GM10248 (cell line): ENCODE measurements around the gene COQ8A.

Experiments used
- CTCF ChIA-PET: fragments of 300-600 bp; sonication (Branson Sonifier 250); formaldehyde crosslinking; extraction: SDS; loops from one replicate; lab custom pipeline; 2021; ENCODE audit warnings: antibody characterized with exemption; lab: Yijun Ruan, JAX
- POLR2A ChIA-PET: fragments of 350-650 bp; sonication (Branson Sonifier 250); formaldehyde crosslinking; extraction: SDS; loops from one replicate; lab custom pipeline; 2020; ENCODE audit warnings: antibody characterized with exemption; lab: Yijun Ruan, JAX
- DNase-seq: peaks from one replicate; pipeline ENCODE4 v3.0.0; 2012; ENCODE audit errors: extremely low spot score
- CTCF ChIP-seq: IDR thresholded peaks from 2 replicates; pipeline ENCODE4 v1.5.1; 2012; ENCODE audit warnings: mild to moderate bottlenecking, low read depth; ENCODE audit errors: extremely low read depth, missing control alignments, control extremely low read depth

COQ8A gene

DNA sequence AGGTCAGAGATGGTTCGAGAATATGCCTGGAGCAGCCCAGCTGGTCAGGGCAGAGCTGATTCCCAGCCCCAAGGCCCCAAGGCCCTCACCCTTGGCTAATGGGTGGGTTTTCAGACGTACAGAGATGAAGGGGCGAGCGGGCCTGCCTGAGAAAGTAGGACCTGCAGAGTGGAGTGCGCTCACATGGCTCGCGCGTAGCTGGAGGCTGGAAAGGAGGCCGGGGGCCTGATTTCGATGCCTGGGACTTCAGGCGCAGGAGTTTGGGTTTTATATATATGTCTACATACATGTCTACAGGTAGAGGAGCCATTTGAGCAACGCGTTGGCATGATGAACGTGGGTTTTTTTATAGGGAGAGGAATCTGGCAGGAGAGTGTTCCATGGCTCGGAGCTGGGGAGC lies 8.9 kb downstream of the COQ8A start:
- ChIA-PET CTCF (interaction anchor here (1.4 to 1.6 kb wide), 2 partner anchors 9 to 34 kb away, joined by 3 to 7 read pairs; partner anchors contain the start of gene COQ8A), POLR2A (no interaction called here)
- DNase-seq = no peak
- TF ChIP-seq CTCF = no peak

DNA sequence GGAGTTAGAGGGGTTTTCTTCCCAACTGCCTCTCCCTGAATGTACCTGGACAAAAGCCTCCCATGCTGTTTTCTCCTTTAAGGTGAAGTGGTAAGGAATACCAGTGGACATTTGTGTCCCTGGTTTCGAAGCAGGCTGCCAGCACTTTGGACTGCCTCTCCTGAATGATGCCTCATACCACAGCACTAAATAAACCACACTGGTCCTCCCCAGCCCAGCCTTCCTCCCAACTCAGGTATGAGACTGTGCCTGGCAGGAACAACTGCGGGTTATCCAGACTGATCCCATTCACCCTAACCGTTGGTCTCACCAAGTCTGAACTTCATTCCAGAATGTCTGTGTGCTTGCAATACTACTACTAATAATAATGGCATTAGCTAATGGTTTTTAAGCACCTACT lies 9.3 kb downstream of the COQ8A start:
- CTCF ChIA-PET = interaction anchor here (1.4 to 1.6 kb wide), 2 partner anchors 10 to 34 kb away, joined by 3 to 7 read pairs; partner anchors contain the start of gene COQ8A
- POLR2A ChIA-PET = interaction anchor here (0.5 kb wide), 1 partner anchor 8 kb away, joined by 5 read pairs; no protein-coding TSS in a partner anchor
- no peak for DNase-seq
- TF ChIP-seq CTCF = no peak

DNA sequence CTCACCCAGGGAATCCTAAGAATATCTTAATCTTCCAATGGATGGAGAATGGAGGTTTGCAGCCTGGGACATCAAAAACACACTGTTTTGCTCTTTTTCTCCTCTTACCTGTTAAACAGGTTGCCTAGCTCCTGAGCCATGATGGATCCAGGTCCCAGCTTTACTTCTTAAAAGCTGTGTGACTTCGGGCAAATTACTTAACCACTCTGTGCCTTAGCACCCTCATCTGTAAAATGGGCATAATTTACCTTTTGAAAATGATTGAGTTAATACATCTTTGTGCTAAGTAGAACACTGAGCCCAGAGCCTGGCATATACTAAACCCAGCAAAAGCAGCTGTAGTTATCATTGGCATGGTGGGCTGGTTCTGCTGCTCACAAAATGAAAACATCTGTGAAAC lies 10.2 kb downstream of the COQ8A start:
- no peak for TF ChIP-seq CTCF
- no peak for DNase-seq
- ChIA-PET POLR2A (no interaction called here), CTCF (interaction anchor here (1.0 to 1.6 kb wide), 4 partner anchors 8 to 35 kb away, joined by 3 to 7 read pairs (median 4); partner anchors contain the start of gene COQ8A)

DNA sequence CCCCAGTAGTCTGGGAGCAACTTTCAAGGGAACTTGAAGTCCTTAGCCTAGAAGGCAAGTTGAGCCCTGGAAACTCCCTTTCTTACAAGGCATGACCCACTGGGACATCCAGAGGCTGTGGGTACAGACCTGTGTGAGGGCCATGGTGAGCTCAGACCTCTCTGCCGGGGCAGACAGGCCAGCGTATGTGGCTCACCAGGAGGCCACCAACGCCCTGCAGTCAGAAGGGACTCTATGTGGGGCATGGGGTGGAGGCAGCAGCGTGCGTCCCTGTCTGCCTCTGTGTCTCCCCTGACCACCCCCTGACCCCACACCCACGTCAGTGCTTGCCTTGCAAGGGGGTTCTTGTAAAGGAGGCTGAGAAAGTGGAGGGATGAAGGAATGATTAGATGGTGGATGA lies 10.8 kb downstream of the COQ8A start:
- CTCF ChIA-PET = interaction anchor here (1.0 kb wide), 2 partner anchors 9 to 14 kb away, joined by 3 to 4 read pairs; no protein-coding TSS in a partner anchor
- TF ChIP-seq CTCF = no peak
- no peak for DNase-seq

DNA sequence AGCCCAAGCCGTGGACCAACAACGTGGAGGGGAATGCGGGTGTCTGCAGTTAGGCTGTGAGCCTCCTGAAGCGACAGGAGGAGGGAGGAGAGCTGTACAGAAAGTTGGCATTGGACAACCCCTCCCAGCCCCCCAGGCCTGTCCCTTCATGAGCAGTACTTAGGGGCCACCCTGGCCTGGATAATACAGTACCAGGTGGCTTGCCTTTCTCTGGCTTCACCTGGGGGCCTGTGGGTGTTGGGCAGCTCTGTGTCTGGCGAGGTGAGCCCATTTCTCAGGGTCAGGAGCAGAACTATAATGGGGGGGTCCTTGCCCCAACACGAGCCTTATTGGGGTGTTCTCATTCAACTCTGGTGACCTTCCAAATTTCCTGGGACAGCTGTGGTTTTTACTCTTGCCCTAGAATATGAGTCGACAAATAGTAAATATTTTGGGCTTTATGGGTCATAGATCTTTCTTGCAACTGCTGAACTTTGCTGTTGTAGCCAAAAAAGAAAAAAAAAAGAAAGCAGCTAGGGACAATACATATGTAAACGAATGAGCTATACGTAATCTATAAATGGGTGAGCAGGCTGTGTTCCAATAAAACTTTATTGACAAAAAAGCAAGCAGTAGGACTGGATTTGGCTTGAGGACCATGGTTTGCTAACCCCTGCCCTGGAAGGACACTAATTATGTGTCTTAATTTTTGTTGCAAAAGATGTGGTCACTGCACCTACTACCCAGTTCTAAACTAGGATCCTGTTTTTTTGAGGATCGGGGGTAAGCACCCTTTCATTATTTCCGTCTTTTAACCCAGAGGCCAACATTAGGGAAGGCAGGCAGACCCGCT lies 11.4 kb downstream of the COQ8A start:
- no peak for TF ChIP-seq CTCF
- CTCF ChIA-PET = interaction anchor here (1.0 kb wide), 1 partner anchor 9 kb away, joined by 3 read pairs; no protein-coding TSS in a partner anchor
- POLR2A ChIA-PET = no interaction called here
- DNase-seq = no peak

More for the DNA sequence above, 10.8 kb downstream of the COQ8A start:
- POLR2A ChIA-PET = no interaction called here

- POLR2A ChIA-PET = no interaction called here
- no peak for TF ChIP-seq CTCF
- no peak for DNase-seq
- CTCF ChIA-PET = no interaction called here
Measured at GRCh38 chr1:226952118-226952441, 12.0 kb downstream of the COQ8A start.
